ENCODE data around the gene SFXN2. TPM values are rescaled to one million over a fixed set of nuclear protein-coding genes. Genes with fewer than 3 reads are reported as not detected.

The SFXN2 gene
- total RNA-seq, 1 donor from 2014 or later = 6.3 TPM

GRCh38 chr10:102778781-102779180 lies 64.3 kb downstream of the SFXN2 start:
- no peak for DNase-seq (ENCODE audit: low spot score)
- no peak overlapping the region for H3K4me3 Mint-ChIP-seq (ENCODE audit: unreplicated experiment)
- H3K27ac Mint-ChIP-seq (ENCODE audit: unreplicated experiment) = no peak overlapping the region
- H3K36me3 Mint-ChIP-seq (ENCODE audit: low read depth, unreplicated experiment) = peaks cover 7% of the 10 kb centered on the region
- H3K9me3 Mint-ChIP-seq (ENCODE audit: unreplicated experiment) = no peaks in the 10 kb centered on the region
- peaks cover 2% of the 10 kb centered on the region for H3K27me3 Mint-ChIP-seq (ENCODE audit: unreplicated experiment)
- no peak for TF ChIP-seq CTCF (IDR thresholded peaks at IDR 0.05; ENCODE audit: unreplicated experiment)
- H3K4me1 Mint-ChIP-seq (ENCODE audit: unreplicated experiment) = peaks cover 68% of the 10 kb centered on the region

GRCh38 chr10:102779680-102780526 lies 65.5 kb downstream of the SFXN2 start:
- peaks cover 62% of the 10 kb centered on the region for H3K4me1 Mint-ChIP-seq (ENCODE audit: unreplicated experiment)
- H3K9me3 Mint-ChIP-seq (ENCODE audit: unreplicated experiment) = no peaks in the 10 kb centered on the region
- DNase-seq (ENCODE audit: low spot score) = no peak
- H3K27ac Mint-ChIP-seq (ENCODE audit: unreplicated experiment) = no peak overlapping the region
- H3K36me3 Mint-ChIP-seq (ENCODE audit: low read depth, unreplicated experiment) = peaks cover 9% of the 10 kb centered on the region
- H3K27me3 Mint-ChIP-seq (ENCODE audit: unreplicated experiment) = peaks cover 2% of the 10 kb centered on the region
- no peak for TF ChIP-seq CTCF (IDR thresholded peaks at IDR 0.05; ENCODE audit: unreplicated experiment)
- no peak overlapping the region for H3K4me3 Mint-ChIP-seq (ENCODE audit: unreplicated experiment)

- no peak for TF ChIP-seq CTCF (IDR thresholded peaks at IDR 0.05; ENCODE audit: unreplicated experiment)
- H3K27ac Mint-ChIP-seq (ENCODE audit: unreplicated experiment) = no peak overlapping the region
- H3K9me3 Mint-ChIP-seq (ENCODE audit: unreplicated experiment) = no peaks in the 10 kb centered on the region
- peaks cover 57% of the 10 kb centered on the region for H3K4me1 Mint-ChIP-seq (ENCODE audit: unreplicated experiment)
- no peak overlapping the region for H3K4me3 Mint-ChIP-seq (ENCODE audit: unreplicated experiment)
- DNase-seq (ENCODE audit: low spot score) = no peak
- peaks cover 9% of the 10 kb centered on the region for H3K36me3 Mint-ChIP-seq (ENCODE audit: low read depth, unreplicated experiment)
- peaks cover 2% of the 10 kb centered on the region for H3K27me3 Mint-ChIP-seq (ENCODE audit: unreplicated experiment)
These were observed 66.0 kb downstream of the SFXN2 start for GRCh38 chr10:102780527-102780808.

GRCh38 chr10:102781090-102781920 lies 66.9 kb downstream of the SFXN2 start:
- Mint-ChIP-seq H3K27me3 (ENCODE audit: unreplicated experiment) (peaks cover 2% of the 10 kb centered on the region), H3K4me3 (ENCODE audit: unreplicated experiment) (no peak overlapping the region), H3K27ac (ENCODE audit: unreplicated experiment) (no peak overlapping the region), H3K9me3 (ENCODE audit: unreplicated experiment) (no peaks in the 10 kb centered on the region), H3K4me1 (ENCODE audit: unreplicated experiment) (peaks cover 56% of the 10 kb centered on the region), H3K36me3 (ENCODE audit: low read depth, unreplicated experiment) (peaks cover 9% of the 10 kb centered on the region)
- DNase-seq (ENCODE audit: low spot score) = no peak
- no peak for TF ChIP-seq CTCF (IDR thresholded peaks at IDR 0.05; ENCODE audit: unreplicated experiment)

Data from endothelial cell (in vitro differentiated cells).